Type B pancreatic cell (in vitro differentiated cells): Measurements from ENCODE around the gene ANKRD16. TPM values are rescaled to one million over a fixed set of nuclear protein-coding genes. Genes with fewer than 3 reads are reported as not detected.
"Not testable (repeated sequence)": the region's sequence is repeated elsewhere in the genome, so short reads cannot be mapped to it uniquely, and the experiment has no call there.

Source experiments
- DNase-seq: peaks from one replicate; pipeline ENCODE4 v3.0.0; 2021; ENCODE audit warnings: mixed read lengths; ENCODE audit not compliant: unreplicated experiment; ENCODE audit errors: extremely low spot score
- H3K27ac Mint-ChIP-seq: 2 replicates; pipeline ENCODE4 v1.8.0; 2021; ENCODE audit warnings: mild to moderate bottlenecking, mixed read lengths
- H3K27me3 Mint-ChIP-seq: 2 replicates; pipeline ENCODE4 v1.8.0; 2021; ENCODE audit warnings: mixed read lengths
- H3K36me3 Mint-ChIP-seq: 2 replicates; pipeline ENCODE4 v1.8.0; 2021; ENCODE audit warnings: mixed read lengths
- H3K4me1 Mint-ChIP-seq: one replicate; pipeline ENCODE4 v1.8.0; 2021; ENCODE audit warnings: mixed read lengths; ENCODE audit not compliant: unreplicated experiment
- H3K4me3 Mint-ChIP-seq: 2 replicates; pipeline ENCODE4 v1.8.0; 2021; ENCODE audit warnings: mild to moderate bottlenecking, mixed read lengths
- H3K9me3 Mint-ChIP-seq: 2 replicates; pipeline ENCODE4 v1.8.0; 2021; ENCODE audit warnings: mixed read lengths
- total RNA-seq: library from RNA; stranded (reverse); gene quantifications from 2 replicates; pipeline ENCODE4 v1.2.1, GENCODE V29; 2021; ENCODE audit warnings: low replicate concordance
- TF ChIP-seq, protein P1 (sequence below): fragments of 200-600 bp; sonication (generic); conservative IDR thresholded peaks from 2 replicates; pipeline ENCODE4 v1.5.0; 2021; ENCODE audit warnings: antibody characterized with exemption, mild to moderate bottlenecking

ANKRD16 gene
- total RNA-seq, 1 donor from 2014 or later = 15.3 TPM

- no peak for DNase-seq
- H3K27ac Mint-ChIP-seq = peak overlapping the region; percentile 79
Observed at GRCh38 chr10:5876181-5876768, 13.4 kb downstream of the ANKRD16 start.

DNA sequence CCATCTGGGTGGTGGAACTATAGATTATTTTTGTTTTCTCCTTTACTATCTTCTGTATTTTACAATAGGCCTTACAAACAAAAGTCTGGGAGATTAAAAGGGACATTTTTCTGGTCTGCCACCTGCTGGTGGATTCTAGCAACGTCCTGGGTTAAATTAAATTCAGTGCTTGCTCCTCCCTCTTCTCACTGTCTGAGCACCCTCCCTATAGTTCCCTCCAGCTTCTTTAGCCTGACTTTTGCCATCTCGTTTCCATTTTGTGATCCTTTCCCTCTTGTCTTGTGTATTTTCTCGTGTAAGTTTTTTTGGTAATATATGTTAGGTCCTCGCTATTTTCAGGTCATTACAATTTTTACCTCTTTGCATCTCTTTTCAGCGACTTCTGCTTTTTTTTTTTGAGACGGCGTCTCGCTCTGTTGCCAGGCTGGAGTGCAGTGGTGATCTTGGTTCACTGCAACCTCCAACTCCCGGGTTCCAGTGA, 16.1 kb downstream of the ANKRD16 start:
- no peak for DNase-seq
- H3K4me1 Mint-ChIP-seq = peaks cover 19% of the 10 kb centered on the region
- H3K4me3 Mint-ChIP-seq = no peak overlapping the region
- no peak overlapping the region for H3K27ac Mint-ChIP-seq
- no peaks in the 10 kb centered on the region for H3K27me3 Mint-ChIP-seq
- H3K9me3 Mint-ChIP-seq = no peaks in the 10 kb centered on the region
- TF ChIP-seq, protein P1, sequence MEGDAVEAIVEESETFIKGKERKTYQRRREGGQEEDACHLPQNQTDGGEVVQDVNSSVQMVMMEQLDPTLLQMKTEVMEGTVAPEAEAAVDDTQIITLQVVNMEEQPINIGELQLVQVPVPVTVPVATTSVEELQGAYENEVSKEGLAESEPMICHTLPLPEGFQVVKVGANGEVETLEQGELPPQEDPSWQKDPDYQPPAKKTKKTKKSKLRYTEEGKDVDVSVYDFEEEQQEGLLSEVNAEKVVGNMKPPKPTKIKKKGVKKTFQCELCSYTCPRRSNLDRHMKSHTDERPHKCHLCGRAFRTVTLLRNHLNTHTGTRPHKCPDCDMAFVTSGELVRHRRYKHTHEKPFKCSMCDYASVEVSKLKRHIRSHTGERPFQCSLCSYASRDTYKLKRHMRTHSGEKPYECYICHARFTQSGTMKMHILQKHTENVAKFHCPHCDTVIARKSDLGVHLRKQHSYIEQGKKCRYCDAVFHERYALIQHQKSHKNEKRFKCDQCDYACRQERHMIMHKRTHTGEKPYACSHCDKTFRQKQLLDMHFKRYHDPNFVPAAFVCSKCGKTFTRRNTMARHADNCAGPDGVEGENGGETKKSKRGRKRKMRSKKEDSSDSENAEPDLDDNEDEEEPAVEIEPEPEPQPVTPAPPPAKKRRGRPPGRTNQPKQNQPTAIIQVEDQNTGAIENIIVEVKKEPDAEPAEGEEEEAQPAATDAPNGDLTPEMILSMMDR = peak; percentile 86
- H3K36me3 Mint-ChIP-seq = peaks cover 27% of the 10 kb centered on the region

More at GRCh38 chr10:5876181-5876768, 13.4 kb downstream of the ANKRD16 start:
- TF ChIP-seq, protein P1 = no peak
- H3K36me3 Mint-ChIP-seq = peaks cover 27% of the 10 kb centered on the region
- H3K9me3 Mint-ChIP-seq = no peaks in the 10 kb centered on the region
- peaks cover 19% of the 10 kb centered on the region for H3K4me1 Mint-ChIP-seq
- H3K4me3 Mint-ChIP-seq = peak overlapping the region; percentile 64
- H3K27me3 Mint-ChIP-seq = no peaks in the 10 kb centered on the region

GRCh38 chr10:5871596-5871995, 18.1 kb downstream of the ANKRD16 start:
- Mint-ChIP-seq H3K27ac (peak overlapping the region; percentile 75), H3K9me3 (no peaks in the 10 kb centered on the region), H3K36me3 (peaks cover 24% of the 10 kb centered on the region), H3K27me3 (no peaks in the 10 kb centered on the region), H3K4me1 (peaks cover 17% of the 10 kb centered on the region), H3K4me3 (peak overlapping the region; percentile 16)
- TF ChIP-seq, protein P1 = no peak
- DNase-seq = no peak

GRCh38 chr10:5869156-5869555, 20.5 kb downstream of the ANKRD16 start:
- DNase-seq = no peak
- Mint-ChIP-seq H3K9me3 (no peaks in the 10 kb centered on the region), H3K4me1 (peaks cover 11% of the 10 kb centered on the region), H3K27ac (no peak overlapping the region), H3K27me3 (no peaks in the 10 kb centered on the region), H3K36me3 (peaks cover 15% of the 10 kb centered on the region), H3K4me3 (no peak overlapping the region)
- TF ChIP-seq, protein P1 = no peak

DNA sequence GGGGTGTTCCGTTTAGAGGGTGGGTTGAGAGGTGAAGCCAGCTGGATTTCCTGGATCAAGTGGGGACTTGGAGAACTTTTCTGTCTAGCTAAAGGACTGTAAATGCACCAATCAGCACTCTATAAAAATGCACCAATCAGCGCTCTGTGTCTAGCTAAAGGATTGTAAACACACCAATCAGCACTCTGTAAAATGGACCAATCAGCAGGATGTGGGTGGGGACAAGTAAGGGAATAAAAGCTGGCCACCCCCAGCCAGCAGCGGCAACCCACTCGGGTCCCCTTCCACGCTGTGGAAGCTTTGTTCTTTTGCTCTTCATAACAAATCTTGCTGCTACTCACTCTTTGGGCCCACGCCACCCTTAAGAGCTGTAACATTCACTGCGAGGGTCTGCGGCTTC, 21.3 kb downstream of the ANKRD16 start:
- peaks cover 16% of the 10 kb centered on the region for H3K36me3 Mint-ChIP-seq
- DNase-seq, H3K27ac Mint-ChIP-seq, H3K4me1 Mint-ChIP-seq, H3K9me3 Mint-ChIP-seq, H3K4me3 Mint-ChIP-seq, H3K27me3 Mint-ChIP-seq: not testable (repeated sequence)

DNA sequence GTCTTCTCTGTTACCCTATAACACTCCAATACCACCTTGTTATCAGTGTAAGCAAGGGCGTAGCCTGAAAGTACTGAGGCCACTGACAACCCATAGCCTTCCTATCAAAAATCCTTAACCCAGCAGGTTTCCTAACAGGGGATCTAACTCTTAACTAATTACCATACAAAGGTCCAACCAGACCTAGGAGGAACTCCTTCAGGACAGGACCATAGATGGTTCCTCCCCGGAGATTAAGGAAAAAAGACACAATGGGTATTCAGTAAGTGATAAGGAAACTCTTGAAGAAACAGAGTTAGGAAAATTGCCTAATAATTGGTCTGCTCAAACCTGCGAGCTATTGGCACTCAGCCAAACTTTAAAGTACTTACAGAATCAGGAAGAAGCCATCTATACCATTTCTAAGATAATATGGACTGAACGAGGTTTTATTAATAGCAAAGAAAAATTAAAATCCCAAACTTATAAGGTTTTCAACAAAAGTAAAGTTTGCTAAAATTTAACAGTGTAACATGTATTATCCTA, 22.5 kb downstream of the ANKRD16 start:
- not testable (repeated sequence) for DNase-seq, H3K4me1 Mint-ChIP-seq, H3K4me3 Mint-ChIP-seq, H3K9me3 Mint-ChIP-seq, H3K27me3 Mint-ChIP-seq
- Mint-ChIP-seq H3K36me3 (peaks cover 15% of the 10 kb centered on the region), H3K27ac (peak overlapping the region; percentile 77)

- H3K4me3 Mint-ChIP-seq, DNase-seq, H3K4me1 Mint-ChIP-seq, H3K27me3 Mint-ChIP-seq, H3K9me3 Mint-ChIP-seq: not testable (repeated sequence)
- H3K27ac Mint-ChIP-seq = peak overlapping the region; percentile 3
- peaks cover 12% of the 10 kb centered on the region for H3K36me3 Mint-ChIP-seq
Observed at GRCh38 chr10:5866451-5867081, 23.1 kb downstream of the ANKRD16 start.

GRCh38 chr10:5862981-5863685, 26.6 kb downstream of the ANKRD16 start:
- not testable (repeated sequence) for H3K4me3 Mint-ChIP-seq, H3K27ac Mint-ChIP-seq, H3K27me3 Mint-ChIP-seq, DNase-seq, H3K4me1 Mint-ChIP-seq, H3K9me3 Mint-ChIP-seq
- H3K36me3 Mint-ChIP-seq = peaks cover 13% of the 10 kb centered on the region
